ENCODE measurements around the gene BTBD16. TPM values are rescaled to one million over a fixed set of nuclear protein-coding genes. Genes with fewer than 3 reads are reported as not detected.
A peak's percentile ranks its signal among the peaks of the same experiment; 100 is the strongest.

The BTBD16 gene
- total RNA-seq, 1 experiment from 2014 or later = 0.82 TPM

GRCh38 chr10:122333037-122333436, 61.9 kb downstream of the BTBD16 start:
- Histone ChIP-seq H3K36me3 (ENCODE audit: control insufficient read depth, insufficient read depth, low read length) (no peaks in the 10 kb centered on the region), H3K4me3 (ENCODE audit: low read depth in 2 of 2, low read length in 2 of 2) (no peak overlapping the region), H3K9me3 (ENCODE audit: control insufficient read depth, insufficient read depth, low read depth, low read length) (no peaks in the 10 kb centered on the region), H3K27ac (ENCODE audit: low read length) (no peak overlapping the region), H3K27me3 (ENCODE audit: control insufficient read depth, insufficient read depth, low read length) (no peaks in the 10 kb centered on the region), H3K4me1 (ENCODE audit: control insufficient read depth, insufficient read depth, low read length) (peaks cover 6% of the 10 kb centered on the region; the same call in 1 of the 2 replicates)
- ChIA-PET POLR2A (no interaction called here), CTCF (no interaction called here)
- no peak for DNase-seq (ENCODE audit: low read depth, low spot score)
- no TSS peak for BruUV-seq (replicated peaks)
- intact Hi-C loops (cut with micrococcal nuclease; ENCODE audit: unreplicated experiment) (no loop called here), in situ Hi-C loops (cut with HindIII; ENCODE audit: low pct_unique_long_range_greater_than_20kb, low sequenced_read_pairs) (no loop called here)
- no peak for ATAC-seq
- no peak for TF ChIP-seq POLR2AphosphoS5 (IDR thresholded peaks at IDR 0.05; ENCODE audit: low read depth, low read length)
- TF ChIP-seq TCF7L2 (IDR thresholded peaks at IDR 0.05; ENCODE audit: low read depth, low read length) = no peak
- TF ChIP-seq SIN3A (IDR thresholded peaks at IDR 0.05; ENCODE audit: borderline replicate concordance, insufficient read depth, low read depth, low read length) = no peak
- TF ChIP-seq CTCF (IDR thresholded peaks at IDR 0.05) = no peak
- TF ChIP-seq REST (IDR thresholded peaks at IDR 0.05; ENCODE audit: insufficient read depth in 1 of 2, low read depth in 2 of 2, low read length in 1 of 2) = no peak

DNA sequence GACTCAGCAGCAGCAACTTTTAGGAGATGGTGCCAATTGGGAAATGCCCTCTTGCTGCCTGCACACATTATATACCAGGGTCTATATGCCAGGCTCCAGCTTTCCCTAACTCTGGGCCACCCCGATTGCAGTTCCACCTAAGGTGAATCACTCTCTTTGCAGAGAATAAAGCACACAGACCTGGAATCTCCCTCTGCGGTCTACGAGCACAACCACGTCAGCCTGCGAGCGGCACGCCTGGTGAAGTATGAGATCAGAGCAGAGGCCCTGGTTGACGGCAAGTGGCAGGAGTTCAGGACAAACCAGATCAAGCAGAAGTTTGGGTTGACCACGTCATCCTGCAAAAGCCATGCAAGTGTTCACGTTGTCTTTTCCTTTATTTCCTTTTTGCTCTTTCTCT, 65.2 kb downstream of the BTBD16 start:
- in situ Hi-C loops (cut with HindIII; ENCODE audit: low pct_unique_long_range_greater_than_20kb, low sequenced_read_pairs) (no loop called here), intact Hi-C loops (cut with micrococcal nuclease; ENCODE audit: unreplicated experiment) (no loop called here)
- no peak for TF ChIP-seq SIN3A (IDR thresholded peaks at IDR 0.05; ENCODE audit: borderline replicate concordance, insufficient read depth, low read depth, low read length)
- TF ChIP-seq CTCF (IDR thresholded peaks at IDR 0.05) = no peak
- TF ChIP-seq TCF7L2 (IDR thresholded peaks at IDR 0.05; ENCODE audit: low read depth, low read length) = no peak
- no peak for TF ChIP-seq POLR2AphosphoS5 (IDR thresholded peaks at IDR 0.05; ENCODE audit: low read depth, low read length)
- no peak for TF ChIP-seq REST (IDR thresholded peaks at IDR 0.05; ENCODE audit: insufficient read depth in 1 of 2, low read depth in 2 of 2, low read length in 1 of 2)
- POLR2A ChIA-PET = no interaction called here
- CTCF ChIA-PET = no interaction called here
- Histone ChIP-seq H3K27me3 (ENCODE audit: control insufficient read depth, insufficient read depth, low read length) (no peaks in the 10 kb centered on the region), H3K4me3 (ENCODE audit: low read depth in 2 of 2, low read length in 2 of 2) (no peak overlapping the region), H3K27ac (ENCODE audit: low read length) (peak overlapping the region; percentile 29; the same call in 1 of the 2 replicates), H3K4me1 (ENCODE audit: control insufficient read depth, insufficient read depth, low read length) (peaks cover 9% of the 10 kb centered on the region; the same call in 1 of the 2 replicates), H3K36me3 (ENCODE audit: control insufficient read depth, insufficient read depth, low read length) (no peaks in the 10 kb centered on the region), H3K9me3 (ENCODE audit: control insufficient read depth, insufficient read depth, low read depth, low read length) (no peaks in the 10 kb centered on the region)
- no peak for DNase-seq (ENCODE audit: low read depth, low spot score)
- ATAC-seq = peak; percentile 70
- BruUV-seq (replicated peaks) = no TSS peak

All from Panc1 (cell line).